Measurements from ENCODE around the gene OR52J3.

- TF ChIP-seq CTCF (IDR thresholded peaks at IDR 0.05) (no peak), POLR2AphosphoS5 (IDR thresholded peaks at IDR 0.05; ENCODE audit: low read depth, low read length) (no peak)
Observed at GRCh38 chr11:5071799-5072198, 25.5 kb downstream of the OR52J3 start.
